GM23338 (cell line): Measurements from ENCODE around the gene TCFL5. TPM values are rescaled to one million over a fixed set of nuclear protein-coding genes. Genes with fewer than 3 reads are reported as not detected.

Experiments used
- ATAC-seq: fragments of 200-7000 bp; cut with Tn5 transposase; 3 replicates; pipeline ENCODE4 v1.9.1; 2020
- DNase-seq: peaks from one replicate; pipeline ENCODE4 v3.0.0-alpha.2; 2015; ENCODE audit warnings: low spot score
- H2AFZ ChIP-seq: fragments of 200-600 bp; sonication (generic); 2 replicates; pipeline ENCODE4 v1.8.0; 2016; ENCODE audit warnings: antibody characterized with exemption, mild to moderate bottlenecking, moderate library complexity
- H3F3A ChIP-seq: fragments of 200-600 bp; sonication (generic); replicated peaks from 2 replicates; pipeline ENCODE4 v1.8.0; 2017; ENCODE audit warnings: antibody characterized with exemption, mixed run types, low read depth
- H3K27ac ChIP-seq: fragments of 200-600 bp; sonication (generic); 2 replicates; pipeline ENCODE4 v1.6.1; 2016; ENCODE audit warnings: low read depth
- H3K27me3 ChIP-seq: fragments of 200-600 bp; sonication (generic); 2 replicates; pipeline ENCODE4 v1.8.0; 2016; ENCODE audit warnings: mild to moderate bottlenecking, mixed run types, moderate library complexity; ENCODE audit not compliant: insufficient read depth
- H3K36me3 ChIP-seq: fragments of 200-600 bp; sonication (generic); 2 replicates; pipeline ENCODE4 v1.8.0; 2016; ENCODE audit warnings: mild to moderate bottlenecking; ENCODE audit not compliant: insufficient read depth
- H3K4me1 ChIP-seq: fragments of 200-600 bp; sonication (generic); 2 replicates; pipeline ENCODE4 v1.8.0; 2016; ENCODE audit warnings: mild to moderate bottlenecking, moderate library complexity; ENCODE audit not compliant: insufficient read depth
- H3K4me2 ChIP-seq: fragments of 200-600 bp; sonication (generic); 2 replicates; pipeline ENCODE4 v1.7.1; 2017; ENCODE audit warnings: mixed run types
- H3K4me3 ChIP-seq: fragments of 200-600 bp; sonication (generic); 2 replicates; pipeline ENCODE4 v1.6.1; 2016; ENCODE audit warnings: mixed run types
- H3K79me2 ChIP-seq: fragments of 200-600 bp; sonication (generic); replicated peaks from 2 replicates; pipeline ENCODE4 v1.8.0; 2017; ENCODE audit warnings: mild to moderate bottlenecking; ENCODE audit not compliant: insufficient read depth
- H3K9me2 ChIP-seq: fragments of 200-600 bp; sonication (generic); 2 replicates; pipeline ENCODE4 v1.8.0; 2017; ENCODE audit not compliant: insufficient read depth
- H4K20me1 ChIP-seq: fragments of 200-600 bp; sonication (generic); replicated peaks from 2 replicates; pipeline ENCODE4 v1.8.0; 2017; ENCODE audit warnings: mild to moderate bottlenecking; ENCODE audit not compliant: insufficient read depth
- H3K27ac Mint-ChIP-seq: 2 replicates; pipeline ENCODE4 v1.8.0; 2020; ENCODE audit warnings: inconsistent platforms, mild to moderate bottlenecking, moderate library complexity, mixed read lengths
- H3K27me3 Mint-ChIP-seq: 3 replicates; pipeline ENCODE4 v1.8.0; 2022; ENCODE audit warnings: low read depth, mild to moderate bottlenecking, moderate library complexity, mixed read lengths, inconsistent platforms; ENCODE audit not compliant: insufficient read depth, poor library complexity
- H3K36me3 Mint-ChIP-seq: 3 replicates; pipeline ENCODE4 v1.8.0; 2021; ENCODE audit warnings: low read depth, mild to moderate bottlenecking, inconsistent platforms, moderate library complexity, mixed read lengths
- H3K4me1 Mint-ChIP-seq: 3 replicates; pipeline ENCODE4 v1.8.0; 2020; ENCODE audit warnings: mild to moderate bottlenecking, inconsistent platforms, mixed read lengths
- H3K4me3 Mint-ChIP-seq: 3 replicates; pipeline ENCODE4 v1.8.0; 2021; ENCODE audit warnings: moderate library complexity, mild to moderate bottlenecking, inconsistent platforms, mixed read lengths
- H3K9me3 Mint-ChIP-seq: 3 replicates; pipeline ENCODE4 v1.8.0; 2020; ENCODE audit warnings: moderate library complexity, mild to moderate bottlenecking, inconsistent platforms, mixed read lengths
- EZH2 ChIP-seq: fragments of 200-600 bp; sonication (generic); IDR thresholded peaks from one replicate; pipeline ENCODE4 v1.8.0; 2017; ENCODE audit warnings: antibody characterized with exemption, mild to moderate bottlenecking, low read depth; ENCODE audit not compliant: unreplicated experiment
- EZH2phosphoT487 ChIP-seq: fragments of 200-600 bp; sonication (generic); IDR thresholded peaks from one replicate; pipeline ENCODE4 v1.8.1; 2018; ENCODE audit warnings: antibody characterized with exemption; ENCODE audit not compliant: unreplicated experiment
- NANOG ChIP-seq: IDR thresholded peaks from 2 replicates; pipeline ENCODE4 v1.6.1; 2016; ENCODE audit warnings: antibody characterized with exemption, borderline replicate concordance
- STAT1 ChIP-seq: IDR thresholded peaks from one replicate; pipeline ENCODE4 v1.6.1; 2016; ENCODE audit warnings: antibody characterized with exemption; ENCODE audit not compliant: unreplicated experiment
- ZNF114 ChIP-seq: fragments of 250-450 bp; sonication (Bioruptor Pico); IDR thresholded peaks from 2 replicates; pipeline ENCODE4 v1.5.0; 2020; ENCODE audit warnings: mild to moderate bottlenecking, moderate library complexity
- polyA plus RNA-seq: library from polyadenylated mRNA; unstranded; fragments of >200 nt; fragmentation: Nextera tagmentation; extraction: Ambion mirVana; gene quantifications from 2 replicates; pipeline ENCODE4 v1.2.1, GENCODE V29; 2016
- total RNA-seq: library from RNA; depleted of rRNA; stranded (reverse); fragments of >200 nt; shearing (Covaris generic); gene quantifications from 2 replicates; pipeline ENCODE4 v1.2.3, GENCODE V29; 2014
- TF ChIP-seq, protein P1 (sequence below), 2 experiments: fragments of 200-600 bp in 1 of 2; sonication (generic) in 1 of 2; conservative IDR thresholded peaks; 2 replicates each; pipeline versions ENCODE4 v1.5.1 to v1.6.1; 2016 to 2017; ENCODE audit warnings: antibody characterized with exemption in 2 of 2, low read depth in 2 of 2, mild to moderate bottlenecking in 2 of 2, moderate library complexity in 1 of 2

TCFL5 gene
- total and polyA plus RNA-seq, 2 experiments from 2014 or later: 5.8 to 19.3 TPM

DNA sequence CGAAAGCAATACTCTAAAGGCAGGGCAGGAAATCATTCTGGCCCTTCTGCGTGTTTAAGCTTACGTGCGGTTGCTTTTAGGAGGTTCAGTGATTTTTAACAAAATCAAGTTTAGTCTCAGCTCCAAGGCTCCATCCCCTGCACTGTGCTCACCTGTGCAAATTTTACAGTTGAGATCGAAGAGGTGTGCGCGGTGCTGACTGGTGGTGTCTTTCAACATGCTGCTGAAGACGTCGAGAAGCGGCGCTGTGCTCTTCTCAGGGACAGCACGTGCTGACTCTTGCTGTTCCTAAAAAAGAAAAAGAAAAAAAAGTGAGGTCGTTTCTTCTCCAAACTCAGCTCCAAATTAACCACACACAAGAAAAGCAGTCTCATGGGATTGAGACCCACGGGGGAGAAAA is 32.6 kb upstream of the TCFL5 start:
- ATAC-seq (no peak), DNase-seq (no peak)
- Histone ChIP-seq H2AFZ (no peak overlapping the region), H3F3A (peaks cover 73% of the 10 kb centered on the region), H3K4me2 (no peak overlapping the region), H3K36me3 (peaks cover 72% of the 10 kb centered on the region), H4K20me1 (peaks cover 42% of the 10 kb centered on the region), H3K27me3 (no peaks in the 10 kb centered on the region), H3K79me2 (no peaks in the 10 kb centered on the region), H3K27ac (no peak overlapping the region), H3K4me1 (peaks cover 14% of the 10 kb centered on the region), H3K4me3 (no peak overlapping the region), H3K9me2 (no peaks in the 10 kb centered on the region)
- Mint-ChIP-seq H3K4me1 (peaks cover 19% of the 10 kb centered on the region), H3K36me3 (peaks cover 72% of the 10 kb centered on the region), H3K27me3 (peaks cover 22% of the 10 kb centered on the region), H3K27ac (no peak overlapping the region), H3K9me3 (no peaks in the 10 kb centered on the region; the same call in 2 of the 3 replicates), H3K4me3 (no peak overlapping the region)
- TF ChIP-seq EZH2phosphoT487: no peak

GRCh38 chr20:62893700-62894099 is 32.1 kb upstream of the TCFL5 start:
- Histone ChIP-seq H3K27me3 (no peaks in the 10 kb centered on the region), H3F3A (peaks cover 73% of the 10 kb centered on the region), H3K36me3 (peaks cover 78% of the 10 kb centered on the region), H3K4me3 (no peak overlapping the region), H3K4me1 (peaks cover 9% of the 10 kb centered on the region), H2AFZ (no peak overlapping the region), H4K20me1 (peaks cover 42% of the 10 kb centered on the region), H3K9me2 (no peaks in the 10 kb centered on the region), H3K79me2 (no peaks in the 10 kb centered on the region), H3K27ac (0 out of 2 replicates have a peak overlapping the region, but pooled peaks have one; percentile 45), H3K4me2 (no peak overlapping the region)
- Mint-ChIP-seq H3K36me3 (peaks cover 78% of the 10 kb centered on the region), H3K9me3 (no peaks in the 10 kb centered on the region; the same call in 2 of the 3 replicates), H3K27me3 (peaks cover 18% of the 10 kb centered on the region), H3K4me1 (peaks cover 13% of the 10 kb centered on the region), H3K27ac (no peak overlapping the region), H3K4me3 (no peak overlapping the region)
- ATAC-seq (peak; percentile 30), DNase-seq (no peak)
- no peak for TF ChIP-seq EZH2
- TF ChIP-seq, protein P1, sequence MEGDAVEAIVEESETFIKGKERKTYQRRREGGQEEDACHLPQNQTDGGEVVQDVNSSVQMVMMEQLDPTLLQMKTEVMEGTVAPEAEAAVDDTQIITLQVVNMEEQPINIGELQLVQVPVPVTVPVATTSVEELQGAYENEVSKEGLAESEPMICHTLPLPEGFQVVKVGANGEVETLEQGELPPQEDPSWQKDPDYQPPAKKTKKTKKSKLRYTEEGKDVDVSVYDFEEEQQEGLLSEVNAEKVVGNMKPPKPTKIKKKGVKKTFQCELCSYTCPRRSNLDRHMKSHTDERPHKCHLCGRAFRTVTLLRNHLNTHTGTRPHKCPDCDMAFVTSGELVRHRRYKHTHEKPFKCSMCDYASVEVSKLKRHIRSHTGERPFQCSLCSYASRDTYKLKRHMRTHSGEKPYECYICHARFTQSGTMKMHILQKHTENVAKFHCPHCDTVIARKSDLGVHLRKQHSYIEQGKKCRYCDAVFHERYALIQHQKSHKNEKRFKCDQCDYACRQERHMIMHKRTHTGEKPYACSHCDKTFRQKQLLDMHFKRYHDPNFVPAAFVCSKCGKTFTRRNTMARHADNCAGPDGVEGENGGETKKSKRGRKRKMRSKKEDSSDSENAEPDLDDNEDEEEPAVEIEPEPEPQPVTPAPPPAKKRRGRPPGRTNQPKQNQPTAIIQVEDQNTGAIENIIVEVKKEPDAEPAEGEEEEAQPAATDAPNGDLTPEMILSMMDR (conservative IDR thresholded peaks at IDR 0.05; ENCODE audit: low read depth in 2 of 2): peak; percentile 13 to 44; a peak in 3 of 4 replicates

GRCh38 chr20:62892348-62893304 is 31.0 kb upstream of the TCFL5 start:
- Histone ChIP-seq H3K9me2 (no peaks in the 10 kb centered on the region), H3K4me1 (no peaks in the 10 kb centered on the region), H3K4me3 (no peak overlapping the region), H3K4me2 (no peak overlapping the region), H4K20me1 (peaks cover 36% of the 10 kb centered on the region), H3K36me3 (peaks cover 86% of the 10 kb centered on the region), H3F3A (peaks cover 82% of the 10 kb centered on the region), H3K27ac (0 out of 2 replicates have a peak overlapping the region, but pooled peaks have one; percentile 26), H3K27me3 (no peaks in the 10 kb centered on the region), H2AFZ (no peak overlapping the region), H3K79me2 (no peaks in the 10 kb centered on the region)
- no peak overlapping the region for H3K4me3 Mint-ChIP-seq
- peaks cover 17% of the 10 kb centered on the region for H3K27me3 Mint-ChIP-seq
- H3K4me1 Mint-ChIP-seq: peaks cover 5% of the 10 kb centered on the region; the same call in 2 of the 3 replicates
- H3K9me3 Mint-ChIP-seq: no peaks in the 10 kb centered on the region; the same call in 2 of the 3 replicates
- H3K27ac Mint-ChIP-seq: no peak overlapping the region
- DNase-seq (no peak), ATAC-seq (no peak)
- H3K36me3 Mint-ChIP-seq: peaks cover 89% of the 10 kb centered on the region
- TF ChIP-seq STAT1 (no peak), NANOG (no peak), ZNF114 (CRISPR knock-in tag) (no peak)
- TF ChIP-seq, protein P1 (conservative IDR thresholded peaks at IDR 0.05; ENCODE audit: low read depth in 2 of 2): no peak
